Retinal pigment epithelial cell (primary cell): ENCODE measurements around the gene MAFG.

ENCODE experiments used
- DNase-seq: peaks from one replicate; pipeline ENCODE4 v3.0.0-alpha.2; 2010; ENCODE audit warnings: low read depth
- H3K4me3 ChIP-seq: 2 replicates; pipeline ENCODE4 v1.5.1; 2011; ENCODE audit warnings: mild to moderate bottlenecking, low read length, control low read depth, moderate library complexity
- CTCF ChIP-seq: conservative IDR thresholded peaks from 2 replicates; pipeline ENCODE4 v1.5.1; 2011; ENCODE audit warnings: low read depth, low read length, control low read depth, inconsistent platforms

Gene MAFG

GRCh38 chr17:81950501-81950900 lies 23.0 kb upstream of the MAFG start:
- DNase-seq = no peak
- no peak overlapping the region for H3K4me3 ChIP-seq
- no peak for TF ChIP-seq CTCF

- no peak for TF ChIP-seq CTCF
- no peak for DNase-seq
- no peak overlapping the region for H3K4me3 ChIP-seq
These were observed 21.3 kb upstream of the MAFG start for GRCh38 chr17:81948635-81949378.

- no peak for DNase-seq
- no peak within 1 kb of the TSS for H3K4me3 ChIP-seq
- TF ChIP-seq CTCF = no peak
These were observed 19.7 kb upstream of the MAFG start, which contains the start of gene MYADML2 for GRCh38 chr17:81947189-81947588. MYADML2 (minus strand) TSS chr17:81947233; CDS start chr17:81941741, 5,492 bp downstream.

GRCh38 chr17:81944858-81945257 lies 17.3 kb upstream of the MAFG start:
- no peak for TF ChIP-seq CTCF
- H3K4me3 ChIP-seq = no peak overlapping the region
- DNase-seq = no peak

GRCh38 chr17:81942167-81942553 lies 14.6 kb upstream of the MAFG start:
- TF ChIP-seq CTCF = no peak
- H3K4me3 ChIP-seq = no peak overlapping the region
- DNase-seq = no peak

- no peak for DNase-seq
- H3K4me3 ChIP-seq = no peak overlapping the region
- no peak for TF ChIP-seq CTCF
These were observed 14.1 kb upstream of the MAFG start for GRCh38 chr17:81941484-81942166.
